ENCODE results near the gene TTYH2. TPM values are rescaled to one million over a fixed set of nuclear protein-coding genes. Genes with fewer than 3 reads are reported as not detected.
A peak's percentile ranks its signal among the peaks of the same experiment; 100 is the strongest.
"Not testable (repeated sequence)": the region's sequence is repeated elsewhere in the genome, so short reads cannot be mapped to it uniquely, and the experiment has no call there.

Gene TTYH2
- total RNA-seq, 2 experiments from 2014 or later = 10.9 to 11.2 TPM

GRCh38 chr17:74274060-74274708 lies 60.8 kb downstream of the TTYH2 start, which contains the start of gene DNAI2:
Gene DNAI2, plus strand, starts transcription at chr17:74274234. Its CDS starts 7,584 bp downstream, at chr17:74281818.
- H3K4me1 Mint-ChIP-seq = peaks cover 23% of the 10 kb centered on the region
- POLR2A ChIA-PET = interaction anchor here (0.5 to 0.9 kb wide), 3 partner anchors 24 to 480 kb away, joined by 3 read pairs; no protein-coding TSS in a partner anchor

GRCh38 chr17:74274709-74275340 lies 61.5 kb downstream of the TTYH2 start:
- Mint-ChIP-seq H3K36me3 (no peaks in the 10 kb centered on the region), H3K4me3 (peak overlapping the region; percentile 77), H3K27me3 (peaks cover 14% of the 10 kb centered on the region), H3K4me1 (peaks cover 25% of the 10 kb centered on the region), H3K27ac (peak overlapping the region; percentile 83), H3K9me3 (no peaks in the 10 kb centered on the region)
- DNase-seq = no peak
- peak; percentile 44 for ATAC-seq (ENCODE audit: low read depth)
- POLR2A ChIA-PET = interaction anchor here (0.5 to 0.9 kb wide), 3 partner anchors 25 to 480 kb away, joined by 3 read pairs; no protein-coding TSS in a partner anchor

More at GRCh38 chr17:74274060-74274708, 60.8 kb downstream of the TTYH2 start, which contains the start of gene DNAI2:
- H3K36me3 Mint-ChIP-seq = no peaks in the 10 kb centered on the region
- DNase-seq (no peak), ATAC-seq (ENCODE audit: low read depth) (peak; percentile 54)
- no peaks in the 10 kb centered on the region for H3K9me3 Mint-ChIP-seq
- H3K27me3 Mint-ChIP-seq = peaks cover 16% of the 10 kb centered on the region
- peak within 1 kb of the TSS; percentile 83 for H3K27ac Mint-ChIP-seq
- peak within 1 kb of the TSS; percentile 77 for H3K4me3 Mint-ChIP-seq

GRCh38 chr17:74276051-74276476 lies 62.7 kb downstream of the TTYH2 start:
- Mint-ChIP-seq H3K27ac (peak overlapping the region; percentile 49), H3K4me3 (no peak overlapping the region), H3K36me3 (no peaks in the 10 kb centered on the region), H3K27me3 (peaks cover 14% of the 10 kb centered on the region), H3K9me3 (no peaks in the 10 kb centered on the region), H3K4me1 (peaks cover 36% of the 10 kb centered on the region)
- POLR2A ChIA-PET = no interaction called here
- ATAC-seq (ENCODE audit: low read depth) (no peak), DNase-seq (no peak)

GRCh38 chr17:74276541-74277009 lies 63.2 kb downstream of the TTYH2 start:
- ATAC-seq (ENCODE audit: low read depth) (no peak), DNase-seq (no peak)
- H3K9me3 Mint-ChIP-seq = no peaks in the 10 kb centered on the region
- H3K27ac Mint-ChIP-seq = peak overlapping the region; percentile 59
- no peaks in the 10 kb centered on the region for H3K36me3 Mint-ChIP-seq
- POLR2A ChIA-PET = no interaction called here
- peaks cover 36% of the 10 kb centered on the region for H3K4me1 Mint-ChIP-seq
- no peak overlapping the region for H3K4me3 Mint-ChIP-seq
- peaks cover 14% of the 10 kb centered on the region for H3K27me3 Mint-ChIP-seq

- H3K9me3 Mint-ChIP-seq = no peaks in the 10 kb centered on the region
- H3K4me1 Mint-ChIP-seq = peaks cover 44% of the 10 kb centered on the region
- POLR2A ChIA-PET = no interaction called here
- no peak overlapping the region for H3K4me3 Mint-ChIP-seq
- H3K36me3 Mint-ChIP-seq = no peaks in the 10 kb centered on the region
- peaks cover 11% of the 10 kb centered on the region for H3K27me3 Mint-ChIP-seq
- no peak overlapping the region for H3K27ac Mint-ChIP-seq
- DNase-seq (no peak), ATAC-seq (ENCODE audit: low read depth) (no peak)
These were observed 64.6 kb downstream of the TTYH2 start for GRCh38 chr17:74277935-74278334.

- Mint-ChIP-seq H3K4me3 (peak overlapping the region; percentile 43), H3K4me1 (peaks cover 40% of the 10 kb centered on the region)
- POLR2A ChIA-PET = not testable (repeated sequence)
These were observed 66.2 kb downstream of the TTYH2 start for GRCh38 chr17:74279617-74280016.

GRCh38 chr17:74280093-74280513 lies 66.7 kb downstream of the TTYH2 start:
- peak overlapping the region; percentile 90 for H3K27ac Mint-ChIP-seq
- POLR2A ChIA-PET = no interaction called here
- H3K4me1 Mint-ChIP-seq = peaks cover 39% of the 10 kb centered on the region
- H3K4me3 Mint-ChIP-seq = peak overlapping the region; percentile 43
- DNase-seq (no peak), ATAC-seq (ENCODE audit: low read depth) (peak; percentile 86)
- H3K9me3 Mint-ChIP-seq = no peaks in the 10 kb centered on the region
- peaks cover 4% of the 10 kb centered on the region for H3K27me3 Mint-ChIP-seq
- no peaks in the 10 kb centered on the region for H3K36me3 Mint-ChIP-seq

More at GRCh38 chr17:74279617-74280016, 66.2 kb downstream of the TTYH2 start:
- DNase-seq; H3K36me3 Mint-ChIP-seq; ATAC-seq (ENCODE audit: low read depth); H3K9me3 Mint-ChIP-seq; H3K27me3 Mint-ChIP-seq: not testable (repeated sequence)
- H3K27ac Mint-ChIP-seq = peak overlapping the region; percentile 90

GRCh38 chr17:74281799-74282198 lies 68.4 kb downstream of the TTYH2 start:
- no peaks in the 10 kb centered on the region for H3K36me3 Mint-ChIP-seq
- H3K4me1 Mint-ChIP-seq = peaks cover 34% of the 10 kb centered on the region
- POLR2A ChIA-PET = no interaction called here

GRCh38 chr17:74282274-74282586 lies 68.9 kb downstream of the TTYH2 start:
- DNase-seq; H3K4me3 Mint-ChIP-seq; ATAC-seq (ENCODE audit: low read depth); POLR2A ChIA-PET; H3K9me3 Mint-ChIP-seq; H3K27me3 Mint-ChIP-seq; H3K36me3 Mint-ChIP-seq: not testable (repeated sequence)
- peaks cover 34% of the 10 kb centered on the region for H3K4me1 Mint-ChIP-seq
- H3K27ac Mint-ChIP-seq = peak overlapping the region; percentile 93

More at GRCh38 chr17:74281799-74282198, 68.4 kb downstream of the TTYH2 start:
- Mint-ChIP-seq H3K27me3 (no peaks in the 10 kb centered on the region), H3K9me3 (no peaks in the 10 kb centered on the region), H3K27ac (peak overlapping the region; percentile 9), H3K4me3 (no peak overlapping the region)
- DNase-seq (no peak), ATAC-seq (ENCODE audit: low read depth) (no peak)

- no peak for DNase-seq
- peak overlapping the region; percentile 62 for H3K4me3 Mint-ChIP-seq
- no peaks in the 10 kb centered on the region for H3K27me3 Mint-ChIP-seq
- peak overlapping the region; percentile 93 for H3K27ac Mint-ChIP-seq
- ATAC-seq (ENCODE audit: low read depth) = peak; percentile 70
- no peaks in the 10 kb centered on the region for H3K36me3 Mint-ChIP-seq
- no peaks in the 10 kb centered on the region for H3K9me3 Mint-ChIP-seq
- POLR2A ChIA-PET = interaction anchor here (0.8 kb wide), 1 partner anchor 13 kb away, joined by 3 read pairs; no protein-coding TSS in a partner anchor
- H3K4me1 Mint-ChIP-seq = peaks cover 34% of the 10 kb centered on the region
These were observed 69.4 kb downstream of the TTYH2 start for GRCh38 chr17:74282587-74283370.

GRCh38 chr17:74283371-74283673 lies 70.0 kb downstream of the TTYH2 start:
- POLR2A ChIA-PET = interaction anchor here (0.8 kb wide), 1 partner anchor 12 kb away, joined by 3 read pairs; no protein-coding TSS in a partner anchor
- Mint-ChIP-seq H3K4me3 (no peak overlapping the region), H3K27ac (no peak overlapping the region), H3K36me3 (no peaks in the 10 kb centered on the region), H3K4me1 (peaks cover 34% of the 10 kb centered on the region), H3K9me3 (no peaks in the 10 kb centered on the region), H3K27me3 (no peaks in the 10 kb centered on the region)
- DNase-seq (no peak), ATAC-seq (ENCODE audit: low read depth) (no peak)

GRCh38 chr17:74287031-74287602 lies 73.7 kb downstream of the TTYH2 start:
- Mint-ChIP-seq H3K27ac (no peak overlapping the region), H3K9me3 (no peaks in the 10 kb centered on the region), H3K4me3 (no peak overlapping the region), H3K4me1 (peaks cover 24% of the 10 kb centered on the region), H3K36me3 (no peaks in the 10 kb centered on the region), H3K27me3 (no peaks in the 10 kb centered on the region)
- DNase-seq (no peak), ATAC-seq (ENCODE audit: low read depth) (no peak)
- POLR2A ChIA-PET = no interaction called here

GRCh38 chr17:74288785-74289184 lies 75.4 kb downstream of the TTYH2 start:
- no peaks in the 10 kb centered on the region for H3K9me3 Mint-ChIP-seq
- peaks cover 12% of the 10 kb centered on the region for H3K4me1 Mint-ChIP-seq
- ATAC-seq (ENCODE audit: low read depth) (no peak), DNase-seq (no peak)
- no peaks in the 10 kb centered on the region for H3K27me3 Mint-ChIP-seq
- H3K4me3 Mint-ChIP-seq = no peak overlapping the region
- H3K27ac Mint-ChIP-seq = no peak overlapping the region
- POLR2A ChIA-PET = interaction anchor here (0.7 kb wide), 1 partner anchor 76 kb away, joined by 3 read pairs; no protein-coding TSS in a partner anchor
- H3K36me3 Mint-ChIP-seq = no peaks in the 10 kb centered on the region

Data from activated naive CD8-positive, alpha-beta T cell treated with anti-CD3 and anti-CD28 coated beads, Interleukin-2, amount 10 ng/mL, durations not matched to agents 7 days and 5 days (primary cell).